NB4 (cell line): ENCODE measurements around the gene AVL9.

ENCODE experiments used
- DNase-seq: peaks from one replicate; pipeline ENCODE4 v3.0.0; 2010; ENCODE audit warnings: low read depth
- H3K4me3 ChIP-seq: one replicate; pipeline ENCODE4 v1.5.1; 2011; ENCODE audit warnings: mild to moderate bottlenecking, low read depth, low read length, moderate library complexity
- MYC ChIP-seq: IDR thresholded peaks from 2 replicates; pipeline ENCODE4 v1.6.1; 2011; ENCODE audit warnings: low read depth, low read length
- POLR2A ChIP-seq: IDR thresholded peaks from 2 replicates; pipeline ENCODE4 v1.6.1; 2011; ENCODE audit warnings: mild to moderate bottlenecking; ENCODE audit not compliant: insufficient read length; ENCODE audit errors: extremely low read depth
- TF ChIP-seq, protein P1 (sequence below): IDR thresholded peaks from 2 replicates; pipeline ENCODE4 v1.6.1; 2011; ENCODE audit warnings: low read depth, low read length
- TF ChIP-seq, protein P2 (sequence below): IDR thresholded peaks from one replicate; pipeline ENCODE4 v1.5.1; 2012; ENCODE audit warnings: low read depth, low read length

Gene AVL9

DNA sequence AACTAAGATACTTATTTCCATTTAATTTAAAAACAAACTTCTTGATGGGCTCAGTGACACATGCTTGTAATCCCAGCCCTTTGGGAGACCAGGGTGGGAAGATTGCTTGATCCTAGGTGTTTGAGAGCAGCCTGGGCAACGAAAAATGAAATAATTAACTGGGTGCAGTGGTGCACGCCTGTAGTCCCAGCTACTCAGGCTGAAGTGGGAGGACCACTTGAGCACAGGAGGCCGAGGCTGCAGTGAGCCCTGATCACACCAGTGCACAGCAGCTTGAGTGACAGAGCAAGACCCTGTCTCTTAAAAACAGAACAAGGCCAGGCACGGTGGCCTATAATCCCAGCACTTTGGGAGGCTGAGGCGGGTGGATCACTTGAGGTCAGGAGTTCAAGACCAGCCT, 37.4 kb downstream of the AVL9 start:
- TF ChIP-seq, protein P1, sequence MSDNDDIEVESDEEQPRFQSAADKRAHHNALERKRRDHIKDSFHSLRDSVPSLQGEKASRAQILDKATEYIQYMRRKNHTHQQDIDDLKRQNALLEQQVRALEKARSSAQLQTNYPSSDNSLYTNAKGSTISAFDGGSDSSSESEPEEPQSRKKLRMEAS, result no peak
- no peak for TF ChIP-seq POLR2A
- H3K4me3 ChIP-seq, result no peak overlapping the region
- DNase-seq, result no peak

DNA sequence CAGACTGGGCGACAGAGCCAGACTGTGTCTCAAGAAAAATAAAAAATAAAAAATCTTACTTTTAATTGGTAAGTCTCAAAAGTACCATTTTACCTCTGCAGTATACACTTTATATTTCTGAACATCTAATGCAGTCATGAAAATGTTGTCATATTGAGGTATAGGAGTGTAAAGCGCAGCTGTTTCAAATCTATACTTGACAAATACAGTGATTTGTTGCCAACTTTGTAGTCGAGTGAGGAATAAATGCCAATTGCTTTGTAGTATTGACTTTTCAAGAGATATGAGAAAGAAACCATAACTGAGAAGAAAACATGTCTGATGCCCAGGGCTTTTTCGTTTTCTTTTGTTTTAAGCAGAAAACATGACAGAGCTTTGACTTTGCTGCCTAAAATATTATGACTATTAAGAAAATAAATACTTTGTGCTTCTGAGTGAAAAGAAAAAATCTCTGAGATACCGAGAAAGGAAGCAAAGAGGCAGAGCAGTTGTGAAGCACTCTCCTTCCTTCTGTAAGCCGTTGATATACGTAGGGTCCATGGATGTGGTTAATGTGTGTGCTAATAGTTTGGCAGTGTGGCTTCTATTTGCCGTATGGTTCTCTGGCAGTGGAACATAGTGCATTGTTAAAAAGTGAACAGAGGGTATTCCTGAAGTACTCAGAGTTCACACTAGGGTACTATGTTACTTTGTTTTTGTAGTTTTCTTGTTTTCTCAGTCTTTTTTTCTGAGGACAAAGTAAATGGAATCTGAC, 38.2 kb downstream of the AVL9 start:
- no peak overlapping the region for H3K4me3 ChIP-seq
- TF ChIP-seq POLR2A, result no peak
- peak; percentile 43 for DNase-seq

DNA sequence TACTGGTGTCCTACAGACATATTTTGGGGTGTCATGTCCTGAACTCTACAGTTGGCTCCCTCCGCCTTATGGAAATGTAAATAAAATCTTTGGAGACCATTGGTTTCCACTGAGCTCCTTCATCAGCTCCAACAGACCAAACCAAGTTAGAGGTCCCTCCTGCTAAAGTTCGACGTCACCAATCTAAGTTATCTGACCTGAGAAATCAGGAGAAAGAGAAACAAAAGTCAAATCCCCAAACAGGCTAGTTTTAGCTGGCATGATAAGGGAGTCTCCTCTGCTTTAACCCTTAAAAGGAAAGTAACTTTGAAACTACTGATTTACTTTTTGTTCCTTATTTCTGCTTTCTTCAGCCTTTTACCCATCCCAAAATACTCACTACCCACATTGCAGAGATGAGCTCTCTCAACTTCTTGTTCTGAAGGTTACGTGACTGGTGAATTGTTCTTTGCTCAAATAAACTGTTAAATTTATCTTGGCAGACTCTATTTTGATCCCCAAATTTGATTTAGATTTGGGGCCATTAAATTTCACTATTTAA, 39.9 kb downstream of the AVL9 start:
- DNase-seq, result no peak
- H3K4me3 ChIP-seq, result no peak overlapping the region
- TF ChIP-seq, protein P2, sequence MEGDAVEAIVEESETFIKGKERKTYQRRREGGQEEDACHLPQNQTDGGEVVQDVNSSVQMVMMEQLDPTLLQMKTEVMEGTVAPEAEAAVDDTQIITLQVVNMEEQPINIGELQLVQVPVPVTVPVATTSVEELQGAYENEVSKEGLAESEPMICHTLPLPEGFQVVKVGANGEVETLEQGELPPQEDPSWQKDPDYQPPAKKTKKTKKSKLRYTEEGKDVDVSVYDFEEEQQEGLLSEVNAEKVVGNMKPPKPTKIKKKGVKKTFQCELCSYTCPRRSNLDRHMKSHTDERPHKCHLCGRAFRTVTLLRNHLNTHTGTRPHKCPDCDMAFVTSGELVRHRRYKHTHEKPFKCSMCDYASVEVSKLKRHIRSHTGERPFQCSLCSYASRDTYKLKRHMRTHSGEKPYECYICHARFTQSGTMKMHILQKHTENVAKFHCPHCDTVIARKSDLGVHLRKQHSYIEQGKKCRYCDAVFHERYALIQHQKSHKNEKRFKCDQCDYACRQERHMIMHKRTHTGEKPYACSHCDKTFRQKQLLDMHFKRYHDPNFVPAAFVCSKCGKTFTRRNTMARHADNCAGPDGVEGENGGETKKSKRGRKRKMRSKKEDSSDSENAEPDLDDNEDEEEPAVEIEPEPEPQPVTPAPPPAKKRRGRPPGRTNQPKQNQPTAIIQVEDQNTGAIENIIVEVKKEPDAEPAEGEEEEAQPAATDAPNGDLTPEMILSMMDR, result no peak
- no peak for TF ChIP-seq POLR2A

DNA sequence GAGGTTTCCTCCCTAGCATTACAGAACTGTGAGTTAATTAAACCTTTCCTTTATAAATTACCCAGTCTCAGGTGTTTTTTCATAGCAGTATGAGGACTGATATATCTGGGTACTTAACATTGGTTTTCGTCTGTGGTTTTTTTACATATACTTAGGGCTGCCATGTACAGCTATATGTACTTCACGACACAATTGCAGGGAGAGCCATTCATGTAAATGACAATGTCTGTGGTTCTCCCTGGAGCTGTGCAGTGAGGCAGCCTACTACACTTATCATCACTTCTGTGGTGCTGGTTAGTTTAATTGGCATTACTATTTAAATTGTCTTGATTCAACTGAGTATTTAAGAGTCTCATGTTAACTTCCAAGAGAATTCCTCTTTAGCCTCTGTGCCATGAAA, 40.7 kb downstream of the AVL9 start:
- no peak for DNase-seq
- no peak for TF ChIP-seq POLR2A
- TF ChIP-seq, protein P2, result no peak
- TF ChIP-seq, protein P1, result no peak
- TF ChIP-seq MYC, result no peak
- no peak overlapping the region for H3K4me3 ChIP-seq

DNA sequence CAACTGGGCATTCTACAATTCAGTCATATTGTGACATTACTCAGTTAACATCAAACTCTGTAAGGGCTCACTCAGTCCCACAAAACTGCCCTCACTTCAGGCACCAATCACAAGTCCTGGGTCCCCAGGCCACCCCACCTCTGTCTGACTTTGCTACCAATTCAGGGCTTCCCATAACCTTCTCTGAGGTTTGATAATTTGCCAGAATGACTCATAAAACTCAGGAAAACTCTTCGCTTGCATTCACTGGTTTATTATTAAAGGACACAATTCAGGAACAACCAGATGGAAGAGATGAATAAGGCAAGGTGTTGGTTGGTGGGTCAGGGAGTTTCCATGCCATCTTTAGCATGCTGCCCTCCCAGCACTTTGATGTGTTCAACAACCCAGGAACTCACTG, 41.3 kb downstream of the AVL9 start:
- H3K4me3 ChIP-seq, result no peak overlapping the region
- no peak for DNase-seq
- TF ChIP-seq MYC (no peak), POLR2A (no peak)
- TF ChIP-seq, protein P1, result no peak
- TF ChIP-seq, protein P2, result no peak

DNA sequence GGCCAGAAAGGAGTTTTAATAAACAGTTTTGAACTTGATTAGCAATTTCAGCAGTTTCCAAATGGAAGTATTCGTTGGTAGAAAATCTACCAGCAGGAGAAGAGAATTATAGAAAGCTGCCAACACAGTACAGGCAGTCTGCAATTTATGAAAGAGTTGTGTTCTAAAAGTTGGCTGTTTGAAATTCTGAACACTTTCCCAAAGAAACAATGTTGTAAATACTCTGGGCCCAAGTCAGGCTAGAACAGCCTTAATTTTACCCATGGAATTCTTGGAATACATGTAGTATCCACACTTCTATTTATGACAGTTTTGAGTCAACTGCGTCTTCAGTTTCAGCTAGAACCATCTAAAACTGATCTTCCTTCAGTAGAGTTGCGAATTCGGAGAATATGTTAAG, 42.5 kb downstream of the AVL9 start:
- no peak for DNase-seq
- TF ChIP-seq MYC (no peak), POLR2A (no peak)
- H3K4me3 ChIP-seq, result no peak overlapping the region

DNA sequence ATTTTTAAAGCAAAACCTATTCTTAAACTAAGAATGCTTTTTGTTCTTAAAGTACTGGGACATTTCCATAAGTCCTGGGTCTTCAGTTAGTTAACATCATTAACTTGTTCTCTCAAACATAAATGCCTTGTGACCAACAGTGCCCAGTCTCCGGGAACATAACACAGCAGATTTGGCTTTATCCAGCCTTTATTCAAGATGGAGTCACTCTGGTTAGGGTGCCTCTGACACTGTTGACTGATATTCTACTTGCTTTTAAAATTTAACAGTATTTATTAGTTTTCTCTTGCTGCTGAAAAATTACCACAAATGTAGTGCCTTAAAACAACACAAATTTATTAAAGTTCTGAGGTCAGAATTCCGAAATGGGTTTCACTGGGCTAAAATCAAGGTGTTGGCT, 44.1 kb downstream of the AVL9 start:
- no peak for DNase-seq
- TF ChIP-seq POLR2A (no peak), MYC (no peak)

DNA sequence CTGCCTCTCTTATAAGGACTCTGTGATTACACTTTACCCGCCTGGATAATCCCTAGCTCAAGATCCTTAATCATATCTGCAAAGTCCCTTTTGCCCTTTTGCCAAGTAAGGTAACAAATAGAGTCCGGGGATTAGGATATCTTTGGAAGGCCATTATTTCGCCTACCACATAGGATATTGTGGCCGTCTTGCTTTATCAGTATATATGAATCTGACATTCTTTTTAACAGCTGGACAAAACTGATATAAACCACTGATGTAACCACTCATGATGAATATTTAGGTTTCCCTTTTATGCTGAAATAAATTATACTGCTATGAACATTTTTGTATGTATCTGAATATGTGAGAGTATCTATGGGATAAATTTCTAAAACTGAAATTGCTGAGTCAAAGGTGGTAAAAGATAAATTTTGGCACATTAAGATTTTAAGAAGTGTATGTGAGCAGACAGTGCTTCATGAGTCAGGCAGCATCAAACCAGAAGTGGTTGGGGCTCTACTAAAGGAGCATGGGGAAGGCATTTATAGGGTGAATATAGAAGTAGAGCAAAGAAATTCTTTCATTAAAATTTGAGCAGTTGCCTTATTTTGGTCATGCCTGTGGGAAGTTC, 44.7 kb downstream of the AVL9 start:
- DNase-seq, result no peak
- TF ChIP-seq MYC, result no peak
- TF ChIP-seq, protein P1, result no peak
- no peak for TF ChIP-seq POLR2A
- TF ChIP-seq, protein P2, result no peak
- H3K4me3 ChIP-seq, result no peak overlapping the region

More for the DNA sequence above, 44.1 kb downstream of the AVL9 start:
- H3K4me3 ChIP-seq, result no peak overlapping the region
